ENCODE measurements around the gene DLX6.

DNA sequence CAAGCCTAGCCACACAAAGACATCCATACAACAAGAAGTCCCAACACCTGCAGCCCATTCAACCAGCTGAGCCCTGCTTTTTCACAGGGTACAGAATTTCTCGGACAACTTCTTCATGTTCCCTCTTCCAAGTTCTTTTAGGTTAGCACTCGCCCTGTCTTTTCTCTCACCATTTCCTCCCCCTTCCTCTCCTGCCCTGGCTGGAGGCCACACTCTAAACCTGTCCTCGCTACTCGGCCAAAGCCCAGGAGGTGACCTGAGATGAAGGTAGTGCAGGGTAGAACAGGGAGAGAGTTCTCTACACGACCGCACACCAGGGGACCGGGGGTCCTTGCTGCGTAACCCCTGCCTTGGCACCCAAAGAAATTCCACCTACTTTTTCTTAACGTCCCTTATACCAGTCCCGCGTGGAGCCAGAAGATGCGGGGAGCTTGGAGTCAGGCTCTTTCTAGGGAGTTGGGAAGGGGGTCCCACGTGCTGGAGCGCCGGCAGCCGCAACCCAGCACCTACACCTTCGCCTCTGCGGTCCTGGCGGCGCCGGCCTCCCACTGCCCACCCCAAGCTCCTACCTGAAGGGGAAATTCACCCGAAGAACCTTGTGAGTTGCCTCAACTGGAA lies 16.0 kb upstream of the DLX6 start:
- TF ChIP-seq, protein P1, sequence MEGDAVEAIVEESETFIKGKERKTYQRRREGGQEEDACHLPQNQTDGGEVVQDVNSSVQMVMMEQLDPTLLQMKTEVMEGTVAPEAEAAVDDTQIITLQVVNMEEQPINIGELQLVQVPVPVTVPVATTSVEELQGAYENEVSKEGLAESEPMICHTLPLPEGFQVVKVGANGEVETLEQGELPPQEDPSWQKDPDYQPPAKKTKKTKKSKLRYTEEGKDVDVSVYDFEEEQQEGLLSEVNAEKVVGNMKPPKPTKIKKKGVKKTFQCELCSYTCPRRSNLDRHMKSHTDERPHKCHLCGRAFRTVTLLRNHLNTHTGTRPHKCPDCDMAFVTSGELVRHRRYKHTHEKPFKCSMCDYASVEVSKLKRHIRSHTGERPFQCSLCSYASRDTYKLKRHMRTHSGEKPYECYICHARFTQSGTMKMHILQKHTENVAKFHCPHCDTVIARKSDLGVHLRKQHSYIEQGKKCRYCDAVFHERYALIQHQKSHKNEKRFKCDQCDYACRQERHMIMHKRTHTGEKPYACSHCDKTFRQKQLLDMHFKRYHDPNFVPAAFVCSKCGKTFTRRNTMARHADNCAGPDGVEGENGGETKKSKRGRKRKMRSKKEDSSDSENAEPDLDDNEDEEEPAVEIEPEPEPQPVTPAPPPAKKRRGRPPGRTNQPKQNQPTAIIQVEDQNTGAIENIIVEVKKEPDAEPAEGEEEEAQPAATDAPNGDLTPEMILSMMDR (conservative IDR thresholded peaks at IDR 0.05; ENCODE audit: low read depth in 2 of 2): no peak
- TF ChIP-seq JUNB (IDR thresholded peaks at IDR 0.05; ENCODE audit: unreplicated experiment) (no peak), EZH2 (IDR thresholded peaks at IDR 0.05; ENCODE audit: low read depth, unreplicated experiment) (no peak), ZNF114 (CRISPR knock-in tag; IDR thresholded peaks at IDR 0.05) (no peak), POLR2AphosphoS5 (IDR thresholded peaks at IDR 0.05; ENCODE audit: low read depth) (no peak), STAT1 (IDR thresholded peaks at IDR 0.05; ENCODE audit: unreplicated experiment) (no peak), EZH2phosphoT487 (IDR thresholded peaks at IDR 0.05; ENCODE audit: unreplicated experiment) (no peak), ZNF331 (CRISPR knock-in tag; IDR thresholded peaks at IDR 0.05; ENCODE audit: low read depth) (no peak), CREB1 (CRISPR knock-in tag; IDR thresholded peaks at IDR 0.05; ENCODE audit: low read depth) (no peak), NANOG (IDR thresholded peaks at IDR 0.05; ENCODE audit: borderline replicate concordance) (no peak; the same call in 1 of the 2 replicates)
- TF ChIP-seq, protein P2, sequence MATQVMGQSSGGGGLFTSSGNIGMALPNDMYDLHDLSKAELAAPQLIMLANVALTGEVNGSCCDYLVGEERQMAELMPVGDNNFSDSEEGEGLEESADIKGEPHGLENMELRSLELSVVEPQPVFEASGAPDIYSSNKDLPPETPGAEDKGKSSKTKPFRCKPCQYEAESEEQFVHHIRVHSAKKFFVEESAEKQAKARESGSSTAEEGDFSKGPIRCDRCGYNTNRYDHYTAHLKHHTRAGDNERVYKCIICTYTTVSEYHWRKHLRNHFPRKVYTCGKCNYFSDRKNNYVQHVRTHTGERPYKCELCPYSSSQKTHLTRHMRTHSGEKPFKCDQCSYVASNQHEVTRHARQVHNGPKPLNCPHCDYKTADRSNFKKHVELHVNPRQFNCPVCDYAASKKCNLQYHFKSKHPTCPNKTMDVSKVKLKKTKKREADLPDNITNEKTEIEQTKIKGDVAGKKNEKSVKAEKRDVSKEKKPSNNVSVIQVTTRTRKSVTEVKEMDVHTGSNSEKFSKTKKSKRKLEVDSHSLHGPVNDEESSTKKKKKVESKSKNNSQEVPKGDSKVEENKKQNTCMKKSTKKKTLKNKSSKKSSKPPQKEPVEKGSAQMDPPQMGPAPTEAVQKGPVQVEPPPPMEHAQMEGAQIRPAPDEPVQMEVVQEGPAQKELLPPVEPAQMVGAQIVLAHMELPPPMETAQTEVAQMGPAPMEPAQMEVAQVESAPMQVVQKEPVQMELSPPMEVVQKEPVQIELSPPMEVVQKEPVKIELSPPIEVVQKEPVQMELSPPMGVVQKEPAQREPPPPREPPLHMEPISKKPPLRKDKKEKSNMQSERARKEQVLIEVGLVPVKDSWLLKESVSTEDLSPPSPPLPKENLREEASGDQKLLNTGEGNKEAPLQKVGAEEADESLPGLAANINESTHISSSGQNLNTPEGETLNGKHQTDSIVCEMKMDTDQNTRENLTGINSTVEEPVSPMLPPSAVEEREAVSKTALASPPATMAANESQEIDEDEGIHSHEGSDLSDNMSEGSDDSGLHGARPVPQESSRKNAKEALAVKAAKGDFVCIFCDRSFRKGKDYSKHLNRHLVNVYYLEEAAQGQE (IDR thresholded peaks at IDR 0.05; ENCODE audit: unreplicated experiment): no peak
- TF ChIP-seq, protein P3, sequence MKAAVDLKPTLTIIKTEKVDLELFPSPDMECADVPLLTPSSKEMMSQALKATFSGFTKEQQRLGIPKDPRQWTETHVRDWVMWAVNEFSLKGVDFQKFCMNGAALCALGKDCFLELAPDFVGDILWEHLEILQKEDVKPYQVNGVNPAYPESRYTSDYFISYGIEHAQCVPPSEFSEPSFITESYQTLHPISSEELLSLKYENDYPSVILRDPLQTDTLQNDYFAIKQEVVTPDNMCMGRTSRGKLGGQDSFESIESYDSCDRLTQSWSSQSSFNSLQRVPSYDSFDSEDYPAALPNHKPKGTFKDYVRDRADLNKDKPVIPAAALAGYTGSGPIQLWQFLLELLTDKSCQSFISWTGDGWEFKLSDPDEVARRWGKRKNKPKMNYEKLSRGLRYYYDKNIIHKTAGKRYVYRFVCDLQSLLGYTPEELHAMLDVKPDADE (IDR thresholded peaks at IDR 0.05): no peak
- TF ChIP-seq, protein P4, sequence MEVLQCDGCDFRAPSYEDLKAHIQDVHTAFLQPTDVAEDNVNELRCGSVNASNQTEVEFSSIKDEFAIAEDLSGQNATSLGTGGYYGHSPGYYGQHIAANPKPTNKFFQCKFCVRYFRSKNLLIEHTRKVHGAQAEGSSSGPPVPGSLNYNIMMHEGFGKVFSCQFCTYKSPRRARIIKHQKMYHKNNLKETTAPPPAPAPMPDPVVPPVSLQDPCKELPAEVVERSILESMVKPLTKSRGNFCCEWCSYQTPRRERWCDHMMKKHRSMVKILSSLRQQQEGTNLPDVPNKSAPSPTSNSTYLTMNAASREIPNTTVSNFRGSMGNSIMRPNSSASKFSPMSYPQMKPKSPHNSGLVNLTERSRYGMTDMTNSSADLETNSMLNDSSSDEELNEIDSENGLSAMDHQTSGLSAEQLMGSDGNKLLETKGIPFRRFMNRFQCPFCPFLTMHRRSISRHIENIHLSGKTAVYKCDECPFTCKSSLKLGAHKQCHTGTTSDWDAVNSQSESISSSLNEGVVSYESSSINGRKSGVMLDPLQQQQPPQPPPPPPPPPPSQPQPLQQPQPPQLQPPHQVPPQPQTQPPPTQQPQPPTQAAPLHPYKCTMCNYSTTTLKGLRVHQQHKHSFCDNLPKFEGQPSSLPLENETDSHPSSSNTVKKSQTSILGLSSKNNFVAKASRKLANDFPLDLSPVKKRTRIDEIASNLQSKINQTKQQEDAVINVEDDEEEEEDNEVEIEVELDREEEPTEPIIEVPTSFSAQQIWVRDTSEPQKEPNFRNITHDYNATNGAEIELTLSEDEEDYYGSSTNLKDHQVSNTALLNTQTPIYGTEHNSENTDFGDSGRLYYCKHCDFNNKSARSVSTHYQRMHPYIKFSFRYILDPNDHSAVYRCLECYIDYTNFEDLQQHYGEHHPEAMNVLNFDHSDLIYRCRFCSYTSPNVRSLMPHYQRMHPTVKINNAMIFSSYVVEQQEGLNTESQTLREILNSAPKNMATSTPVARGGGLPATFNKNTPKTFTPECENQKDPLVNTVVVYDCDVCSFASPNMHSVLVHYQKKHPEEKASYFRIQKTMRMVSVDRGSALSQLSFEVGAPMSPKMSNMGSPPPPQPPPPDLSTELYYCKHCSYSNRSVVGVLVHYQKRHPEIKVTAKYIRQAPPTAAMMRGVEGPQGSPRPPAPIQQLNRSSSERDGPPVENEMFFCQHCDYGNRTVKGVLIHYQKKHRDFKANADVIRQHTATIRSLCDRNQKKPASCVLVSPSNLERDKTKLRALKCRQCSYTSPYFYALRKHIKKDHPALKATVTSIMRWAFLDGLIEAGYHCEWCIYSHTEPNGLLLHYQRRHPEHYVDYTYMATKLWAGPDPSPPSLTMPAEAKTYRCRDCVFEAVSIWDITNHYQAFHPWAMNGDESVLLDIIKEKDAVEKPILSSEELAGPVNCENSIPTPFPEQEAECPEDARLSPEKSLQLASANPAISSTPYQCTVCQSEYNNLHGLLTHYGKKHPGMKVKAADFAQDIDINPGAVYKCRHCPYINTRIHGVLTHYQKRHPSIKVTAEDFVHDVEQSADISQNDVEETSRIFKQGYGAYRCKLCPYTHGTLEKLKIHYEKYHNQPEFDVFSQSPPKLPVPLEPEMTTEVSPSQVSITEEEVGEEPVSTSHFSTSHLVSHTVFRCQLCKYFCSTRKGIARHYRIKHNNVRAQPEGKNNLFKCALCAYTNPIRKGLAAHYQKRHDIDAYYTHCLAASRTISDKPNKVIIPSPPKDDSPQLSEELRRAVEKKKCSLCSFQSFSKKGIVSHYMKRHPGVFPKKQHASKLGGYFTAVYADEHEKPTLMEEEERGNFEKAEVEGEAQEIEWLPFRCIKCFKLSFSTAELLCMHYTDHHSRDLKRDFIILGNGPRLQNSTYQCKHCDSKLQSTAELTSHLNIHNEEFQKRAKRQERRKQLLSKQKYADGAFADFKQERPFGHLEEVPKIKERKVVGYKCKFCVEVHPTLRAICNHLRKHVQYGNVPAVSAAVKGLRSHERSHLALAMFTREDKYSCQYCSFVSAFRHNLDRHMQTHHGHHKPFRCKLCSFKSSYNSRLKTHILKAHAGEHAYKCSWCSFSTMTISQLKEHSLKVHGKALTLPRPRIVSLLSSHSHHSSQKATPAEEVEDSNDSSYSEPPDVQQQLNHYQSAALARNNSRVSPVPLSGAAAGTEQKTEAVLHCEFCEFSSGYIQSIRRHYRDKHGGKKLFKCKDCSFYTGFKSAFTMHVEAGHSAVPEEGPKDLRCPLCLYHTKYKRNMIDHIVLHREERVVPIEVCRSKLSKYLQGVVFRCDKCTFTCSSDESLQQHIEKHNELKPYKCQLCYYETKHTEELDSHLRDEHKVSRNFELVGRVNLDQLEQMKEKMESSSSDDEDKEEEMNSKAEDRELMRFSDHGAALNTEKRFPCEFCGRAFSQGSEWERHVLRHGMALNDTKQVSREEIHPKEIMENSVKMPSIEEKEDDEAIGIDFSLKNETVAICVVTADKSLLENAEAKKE (CRISPR knock-in tag; IDR thresholded peaks at IDR 0.05): no peak

Data from GM23338 (cell line).